PC-9 (cell line): ENCODE measurements around the gene XAGE3.
"Not testable (repeated sequence)": the region's sequence is repeated elsewhere in the genome, so short reads cannot be mapped to it uniquely, and the experiment has no call there.

Source experiments
- CTCF ChIP-seq: fragments of 200-600 bp; sonication (generic); conservative IDR thresholded peaks from 2 replicates; pipeline ENCODE4 v1.6.1; 2017; ENCODE audit warnings: mixed run types, antibody characterized with exemption, mild to moderate bottlenecking, moderate library complexity
- EZH2 ChIP-seq: fragments of 200-600 bp; sonication (generic); IDR thresholded peaks from 2 replicates; pipeline ENCODE4 v1.8.0; 2017; ENCODE audit warnings: antibody characterized with exemption, low read depth

GRCh38 chrX:52856991-52857525 is 10.8 kb downstream of the XAGE3 start:
- not testable (repeated sequence) for TF ChIP-seq EZH2, CTCF
